GM12892 (cell line): ENCODE data around the gene CHST8.

ENCODE experiments used
- POLR2AphosphoS5 ChIP-seq: IDR thresholded peaks from 2 replicates; pipeline ENCODE4 v1.6.1; 2011; ENCODE audit warnings: low read depth, low read length, control low read depth
- TAF1 ChIP-seq: IDR thresholded peaks from 2 replicates; pipeline ENCODE4 v1.6.1; 2011; ENCODE audit warnings: low read depth, mild to moderate bottlenecking, control low read depth, low read length, borderline replicate concordance

GRCh38 chr19:33641261-33641660 is 19.5 kb downstream of the CHST8 start:
- TF ChIP-seq POLR2AphosphoS5 (no peak), TAF1 (no peak)
